Kidney tubule cell (primary cell): ENCODE results near the gene MAPK8IP1.
A peak's percentile ranks its signal among the peaks of the same experiment; 100 is the strongest.

Experiments used
- DNase-seq: peaks from one replicate; pipeline ENCODE4 v3.0.0-alpha.2; 2018; ENCODE audit warnings: low spot score

MAPK8IP1 gene

DNA sequence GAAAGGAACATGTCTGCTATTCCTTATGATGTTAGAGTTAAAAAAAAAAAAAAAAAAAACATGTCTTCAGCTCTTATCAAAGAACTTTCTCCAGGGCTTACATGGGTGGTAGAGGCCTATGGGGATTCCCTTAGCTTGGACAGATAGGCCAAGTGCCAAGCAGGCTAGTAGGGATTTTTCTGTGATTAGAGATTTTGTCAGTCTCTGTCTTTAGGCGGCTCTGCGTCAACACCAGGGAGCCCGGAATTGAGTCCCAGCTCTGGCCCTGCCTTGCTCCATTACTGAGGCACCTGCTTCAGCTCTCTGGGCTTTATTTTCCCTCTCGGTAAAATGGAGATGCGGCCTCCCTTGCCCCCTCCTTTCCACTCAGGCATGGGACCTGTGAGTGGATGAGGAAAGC is 25.1 kb upstream of the MAPK8IP1 start:
- no peak for DNase-seq

DNA sequence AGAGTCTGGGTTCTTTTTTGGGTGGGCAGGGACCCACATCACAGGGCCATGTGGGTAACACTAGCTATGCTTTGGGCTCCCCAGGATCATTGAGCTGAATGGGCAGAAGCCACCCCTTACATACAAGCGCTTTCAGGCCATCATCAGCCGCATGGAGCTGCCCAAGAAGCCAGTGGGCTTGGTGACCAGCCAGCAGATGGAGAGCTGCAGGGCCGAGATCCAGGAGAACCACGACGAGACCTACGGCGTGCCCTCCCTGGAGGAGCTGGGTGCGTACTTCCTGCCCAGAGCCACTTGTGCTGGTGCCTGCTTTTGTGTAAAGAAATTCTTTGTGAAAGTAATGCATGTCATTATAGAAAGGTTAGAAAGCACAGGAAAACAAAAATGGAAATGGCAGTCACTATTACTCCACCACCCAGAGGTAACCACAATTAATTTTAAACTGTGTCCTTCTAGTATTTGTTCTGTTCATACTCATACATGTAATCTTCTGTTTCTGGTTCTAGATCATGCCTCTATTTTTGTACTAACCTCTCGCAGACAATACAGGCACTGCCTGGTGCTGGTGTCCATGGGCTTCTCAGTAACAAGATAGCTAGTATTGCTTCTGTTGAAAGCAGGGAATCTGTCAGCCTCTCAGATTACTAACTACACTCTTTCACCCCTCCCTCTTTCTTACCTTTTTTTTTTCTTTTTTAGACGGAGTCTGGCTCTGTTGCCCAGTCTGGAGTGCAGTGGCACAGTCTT is 24.5 kb upstream of the MAPK8IP1 start:
- DNase-seq = no peak

DNA sequence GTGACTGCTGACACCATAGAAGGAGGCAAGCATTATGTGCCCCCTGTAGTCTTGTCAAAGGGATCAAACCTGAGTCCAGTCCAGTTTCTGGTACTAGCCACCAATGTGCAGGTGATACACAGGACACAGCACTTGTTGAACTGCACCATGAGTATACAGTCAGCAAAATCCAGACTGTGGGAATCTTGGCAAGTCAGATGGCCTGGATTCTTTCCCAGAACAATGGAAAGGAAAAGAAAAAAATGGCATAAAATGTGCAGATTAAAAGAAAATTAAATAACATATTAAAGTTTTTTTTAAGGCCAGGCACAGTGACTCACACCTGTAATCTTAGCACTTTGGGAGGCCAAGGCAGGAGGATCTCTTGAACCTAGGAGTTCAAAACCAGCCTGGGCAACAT is 21.4 kb upstream of the MAPK8IP1 start:
- DNase-seq = no peak

DNA sequence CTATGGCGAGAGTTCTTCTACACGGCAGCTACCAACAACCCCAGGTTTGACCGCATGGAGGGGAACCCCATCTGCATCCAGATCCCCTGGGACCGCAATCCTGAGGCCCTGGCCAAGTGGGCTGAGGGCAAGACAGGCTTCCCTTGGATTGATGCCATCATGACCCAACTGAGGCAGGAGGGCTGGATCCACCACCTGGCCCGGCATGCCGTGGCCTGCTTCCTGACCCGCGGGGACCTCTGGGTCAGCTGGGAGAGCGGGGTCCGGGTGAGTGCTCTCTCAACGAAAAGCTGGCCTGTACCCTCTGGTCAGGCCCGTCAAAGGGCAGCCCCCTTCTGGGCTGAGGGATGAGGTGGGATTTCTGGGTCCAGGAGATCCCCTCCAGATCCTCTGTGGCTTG is 15.9 kb upstream of the MAPK8IP1 start:
- DNase-seq = no peak

DNA sequence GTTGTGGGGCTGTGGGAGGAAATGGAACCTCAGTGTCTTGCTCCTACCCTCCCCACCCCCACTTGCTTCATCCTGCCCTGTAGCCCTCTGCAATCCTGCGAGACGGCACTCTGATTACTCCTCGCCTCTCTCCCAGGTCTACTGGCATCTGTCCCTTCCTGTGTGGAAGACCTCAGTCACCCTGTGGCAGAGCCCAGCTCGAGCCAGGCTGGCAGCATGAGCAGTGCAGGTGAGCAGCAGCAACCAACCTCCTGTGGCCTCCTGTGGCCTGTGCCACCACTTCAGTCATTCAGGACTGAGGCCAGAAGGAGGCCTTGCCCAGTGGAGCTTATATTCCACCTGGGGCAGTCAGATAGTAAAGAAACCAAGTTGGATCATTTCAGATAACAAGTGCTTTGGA is 14.7 kb upstream of the MAPK8IP1 start:
- DNase-seq = no peak

DNA sequence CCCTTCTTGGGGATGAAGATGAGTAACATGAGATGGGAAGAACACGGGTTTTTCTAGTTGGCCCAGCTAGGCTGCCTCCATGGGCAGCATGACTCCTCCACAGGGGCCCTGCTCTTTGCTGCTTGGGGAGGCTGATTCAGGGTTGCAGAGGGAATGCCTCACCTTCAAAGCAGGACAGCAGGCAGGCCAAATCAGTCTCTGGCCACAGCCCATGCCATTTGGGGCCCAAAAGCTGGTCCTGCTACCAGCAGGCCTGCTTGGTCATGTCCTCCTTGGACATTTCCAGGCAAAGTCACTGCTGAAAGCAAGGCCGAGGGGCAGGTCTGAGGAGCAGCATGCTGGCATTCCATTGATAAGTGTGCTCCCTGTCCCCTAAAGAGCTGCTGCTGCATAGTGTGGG is 13.8 kb upstream of the MAPK8IP1 start:
- no peak for DNase-seq

DNA sequence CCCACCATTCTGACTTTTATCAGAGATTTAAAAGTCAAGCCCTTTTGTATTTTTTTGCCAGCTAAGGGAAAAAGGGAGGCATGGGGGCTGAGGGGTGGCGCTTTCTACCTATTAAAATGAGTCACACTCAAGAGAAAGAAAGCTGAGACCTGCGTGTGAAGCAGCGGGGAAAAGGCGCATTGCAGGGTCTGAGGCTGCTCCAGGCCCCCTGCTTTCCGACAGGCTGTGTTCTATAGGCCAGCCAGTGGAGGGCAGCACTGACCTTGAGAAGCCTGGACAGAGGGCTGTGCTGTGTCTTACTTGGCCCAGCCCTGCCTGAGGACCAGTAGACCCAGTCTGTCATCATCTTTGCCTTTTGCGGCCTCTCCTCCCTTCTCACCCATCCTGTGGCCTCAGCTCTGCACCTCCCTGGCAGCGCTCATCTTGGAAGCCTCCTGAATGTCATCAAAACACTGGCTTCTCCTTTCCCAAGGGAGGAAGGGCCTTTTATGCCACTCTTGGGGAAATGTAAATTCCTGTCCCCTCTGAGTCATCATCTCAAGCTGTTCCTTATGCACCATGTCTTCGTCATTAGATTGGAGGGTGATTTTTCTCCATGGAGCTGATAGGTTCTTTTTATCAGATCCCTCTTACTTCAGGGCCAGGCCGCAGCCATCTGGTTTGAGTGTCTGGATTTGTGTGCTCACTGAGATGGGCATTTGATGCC is 12.6 kb upstream of the MAPK8IP1 start:
- DNase-seq = peak; percentile 58

DNA sequence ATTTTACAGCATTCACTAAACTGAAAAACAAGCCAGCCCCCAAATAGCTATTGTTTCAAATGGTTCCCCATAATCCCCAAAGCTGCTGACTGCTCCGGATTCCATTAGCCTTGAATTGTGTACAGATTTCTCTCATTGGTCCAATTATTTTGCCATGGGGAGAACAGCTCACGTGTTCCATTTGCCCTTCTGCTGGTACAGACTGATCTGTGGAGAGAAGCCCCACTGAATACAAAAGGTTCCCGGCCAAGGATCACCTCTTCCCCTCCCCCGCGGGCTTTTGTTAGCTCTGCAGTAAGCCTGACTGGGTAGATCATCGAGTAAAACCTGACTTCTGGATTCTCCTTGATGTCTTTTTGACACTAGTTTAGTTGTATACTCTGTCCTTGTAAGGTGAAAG is 9.1 kb upstream of the MAPK8IP1 start:
- no peak for DNase-seq

DNA sequence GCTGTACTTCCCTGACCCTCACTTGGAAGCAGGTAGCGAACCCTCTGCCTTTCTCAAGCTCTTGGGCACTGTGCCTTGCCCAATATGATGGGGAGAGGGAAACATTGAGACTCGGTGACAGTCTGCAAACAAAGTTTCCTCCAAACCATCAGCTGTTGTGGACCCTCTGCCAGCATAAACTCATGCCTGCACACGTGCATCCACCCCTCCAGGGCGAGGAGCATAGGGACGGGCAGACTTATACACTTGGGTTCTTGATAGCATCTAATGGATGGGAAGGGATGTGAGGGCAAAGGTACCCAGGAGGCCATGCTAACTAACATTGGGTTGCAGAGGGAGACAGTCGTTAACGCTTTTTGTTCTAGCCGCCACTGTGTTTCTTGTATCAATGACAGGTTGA is 8.2 kb upstream of the MAPK8IP1 start:
- DNase-seq = no peak

DNA sequence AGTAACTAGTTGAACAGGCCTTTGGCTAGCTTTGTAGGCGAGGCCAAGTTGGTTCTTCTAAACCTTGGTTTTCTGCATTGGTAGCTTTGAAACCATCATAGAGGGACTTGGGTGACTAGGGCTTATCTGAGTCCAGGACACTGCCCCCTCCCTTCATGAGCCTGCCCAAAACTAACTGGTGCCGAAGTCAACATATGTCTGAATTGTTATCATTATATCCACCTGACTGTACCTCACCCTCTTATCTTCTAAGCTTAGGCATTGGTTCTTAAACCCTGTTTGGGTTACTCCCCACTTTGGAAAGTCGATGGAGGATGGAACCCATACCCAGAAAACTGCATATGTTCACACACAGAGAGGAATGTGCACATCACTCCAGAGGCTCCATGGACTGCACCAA is 7.6 kb upstream of the MAPK8IP1 start:
- DNase-seq = no peak

DNA sequence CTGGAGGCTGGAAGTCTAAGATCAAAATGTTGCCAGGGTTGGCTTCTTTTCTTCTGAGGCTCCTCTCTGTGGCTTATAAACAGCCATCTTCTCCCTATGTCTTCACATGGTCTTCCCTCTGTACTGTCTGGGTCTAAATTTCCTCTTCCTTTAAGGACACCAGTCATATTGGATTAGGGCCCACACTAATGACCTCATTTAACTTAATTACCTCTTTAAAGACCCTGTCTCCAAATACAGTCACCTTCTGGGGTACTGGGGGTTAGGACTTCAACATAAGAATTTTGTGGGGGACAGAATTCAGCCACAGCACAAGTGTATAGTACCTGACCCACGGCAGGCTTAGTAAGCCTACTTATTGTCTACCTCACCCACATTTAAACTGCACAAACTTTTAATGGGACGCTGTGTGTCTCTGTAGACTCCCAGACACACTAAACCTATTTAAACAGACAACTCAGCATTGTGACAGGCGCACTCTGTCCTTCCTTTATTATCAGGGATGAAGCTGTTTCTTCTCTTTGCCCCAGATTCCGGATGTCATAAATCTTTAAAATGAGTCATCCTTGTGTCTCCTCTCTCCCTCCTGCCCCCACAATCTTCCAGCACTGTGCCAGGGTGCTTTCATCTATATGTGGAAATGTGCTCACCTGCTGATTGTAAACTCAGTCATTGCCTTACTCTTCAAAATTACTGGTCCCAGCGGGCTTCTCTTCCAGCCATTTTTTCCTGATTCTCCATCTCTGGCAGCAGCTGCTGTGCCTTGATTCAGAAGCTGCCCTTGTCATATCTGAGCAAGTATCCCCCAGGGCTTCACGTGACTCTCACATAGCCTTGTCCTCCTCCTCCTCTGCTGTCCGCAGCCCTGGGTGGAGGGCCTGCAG is 5.4 kb upstream of the MAPK8IP1 start:
- peak; percentile 42 for DNase-seq

DNA sequence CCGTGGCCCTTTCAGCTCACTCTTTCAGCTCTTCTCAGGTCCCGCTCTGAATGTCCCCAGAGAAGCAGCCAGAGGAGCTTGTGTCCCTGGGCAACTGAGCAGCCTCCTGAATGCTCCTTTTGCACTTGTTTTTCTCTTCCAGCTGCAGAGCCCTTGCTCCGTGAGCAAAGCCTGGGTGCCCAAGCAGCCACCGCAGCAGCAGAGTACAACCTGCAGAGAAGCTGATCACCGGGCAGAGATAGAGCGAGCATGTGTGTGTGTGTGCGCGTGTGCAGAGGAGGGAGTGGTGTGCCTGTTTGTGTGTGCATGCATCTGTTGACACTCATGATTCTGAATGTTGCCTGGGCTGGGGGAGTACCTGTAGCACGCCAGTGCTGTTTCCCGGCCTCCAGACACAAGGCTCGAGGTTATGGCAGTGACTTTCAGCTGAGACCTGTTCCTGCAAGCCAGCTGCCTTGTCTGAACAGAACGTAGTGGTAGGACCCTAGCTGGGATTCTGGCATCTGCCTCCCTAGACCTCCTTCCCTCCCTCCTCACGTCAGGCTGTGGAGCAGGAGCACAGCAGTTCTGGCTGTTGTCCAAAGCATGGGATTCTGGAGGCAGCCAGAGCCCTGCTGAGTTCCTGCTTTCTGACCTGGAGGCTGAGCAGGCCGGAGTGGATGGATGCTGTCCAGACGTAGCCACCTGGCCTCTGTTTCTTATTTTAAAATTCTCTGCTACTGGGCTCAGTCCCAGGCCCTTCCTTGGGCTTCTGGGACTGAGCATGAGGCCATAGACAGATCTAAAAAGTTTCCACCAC is 4.5 kb upstream of the MAPK8IP1 start:
- no peak for DNase-seq

DNA sequence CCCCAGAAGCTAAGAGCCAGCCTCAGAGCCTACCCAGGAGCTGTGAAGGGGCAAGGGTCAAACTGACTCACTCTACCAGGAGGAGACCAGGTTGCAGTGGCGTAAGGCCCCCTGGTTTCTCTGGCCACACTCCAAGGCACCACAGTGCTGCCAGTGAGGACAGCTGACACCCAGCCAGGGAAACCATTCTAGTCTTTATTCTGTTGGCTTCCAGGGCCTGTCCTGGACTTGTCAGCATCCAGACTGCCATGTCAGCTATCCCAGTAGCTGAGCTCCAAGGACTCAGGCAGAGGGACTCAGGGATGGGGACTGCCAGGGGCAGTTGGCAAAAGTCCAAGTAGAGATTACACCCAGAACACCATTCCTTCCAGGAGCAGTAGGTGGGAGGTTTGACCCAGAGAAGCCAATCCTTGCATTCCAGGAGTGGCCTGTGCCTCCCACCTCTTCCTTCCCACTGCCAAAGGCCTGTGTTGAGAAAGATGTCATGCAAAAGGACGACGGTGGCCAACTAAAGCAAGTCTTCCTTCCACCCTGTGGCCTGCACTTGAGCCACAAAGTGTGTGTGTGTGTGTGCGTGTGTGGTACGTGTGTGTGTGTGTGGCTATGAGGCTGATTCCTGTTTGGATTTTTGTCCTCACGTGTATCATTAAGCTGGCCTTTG is 3.6 kb upstream of the MAPK8IP1 start:
- peak; percentile 33 for DNase-seq

DNA sequence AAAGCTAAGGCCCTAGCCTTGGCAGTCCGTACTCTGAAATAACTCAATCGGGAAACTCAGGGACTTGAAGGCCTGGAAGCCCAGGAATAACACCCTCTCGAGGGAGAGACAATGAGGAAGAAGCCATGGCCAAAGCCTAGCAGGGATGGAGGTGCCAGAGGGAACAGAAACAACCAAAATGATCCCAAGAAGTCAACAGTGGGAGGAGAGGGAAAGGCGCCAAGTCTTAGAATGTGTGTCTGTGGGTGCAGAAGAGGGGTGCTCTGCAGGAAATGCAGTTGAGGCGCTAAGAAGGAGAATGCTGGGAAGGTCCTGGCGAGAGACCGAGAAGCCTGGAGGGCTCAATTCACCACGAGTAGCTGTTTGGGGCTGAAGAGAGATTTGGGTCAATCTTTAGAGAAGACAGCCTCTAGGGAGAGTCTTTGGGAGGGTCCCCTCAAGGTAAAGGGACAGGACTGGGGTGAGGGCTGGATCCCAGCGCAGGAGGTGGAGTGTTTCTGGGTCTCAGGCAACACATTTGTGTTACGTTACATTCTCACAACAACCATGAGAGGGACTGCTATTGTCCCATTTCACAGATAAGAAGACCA is 760 bp upstream of the MAPK8IP1 start:
- DNase-seq = no peak

DNA sequence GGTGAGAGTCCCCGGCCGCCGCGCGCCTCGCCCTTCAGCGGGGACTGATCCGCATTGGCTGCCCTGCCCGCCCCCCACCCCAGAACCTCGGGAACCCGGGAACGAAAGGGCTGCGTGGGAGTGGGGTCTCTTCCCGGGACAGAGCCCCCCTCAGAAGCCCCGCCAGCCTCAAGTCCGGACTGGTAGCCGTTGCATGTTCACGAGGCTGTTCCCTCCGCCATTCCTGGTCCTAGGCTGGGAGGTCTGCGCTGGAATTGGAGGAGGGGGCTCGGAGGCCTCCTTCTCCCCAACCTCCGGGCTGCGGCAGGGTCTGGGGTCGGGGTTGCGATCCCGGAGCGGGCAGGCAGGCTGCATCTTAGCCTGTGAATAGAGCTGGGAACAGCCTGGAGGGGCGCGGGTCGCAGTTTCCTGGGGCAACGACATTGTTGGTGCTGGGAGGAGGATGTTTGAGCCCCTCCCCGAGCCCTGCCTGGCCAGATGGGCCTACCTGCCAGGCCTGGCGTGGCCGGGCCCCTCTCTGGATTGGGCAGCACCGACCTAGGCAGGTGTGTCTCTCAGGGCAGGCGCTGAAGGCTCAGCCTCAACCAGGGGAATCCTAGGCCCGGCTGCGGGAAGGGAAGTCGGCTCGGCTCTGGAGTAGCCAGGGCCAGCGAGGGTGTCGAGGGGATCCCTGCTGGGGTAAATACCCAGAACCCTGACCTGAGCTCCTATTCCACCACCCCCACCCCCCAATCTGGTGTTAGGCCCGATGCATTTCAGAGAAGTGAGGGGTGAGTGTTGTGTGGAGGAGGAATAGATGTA is 670 bp downstream of the MAPK8IP1 start:
- no peak for DNase-seq

DNA sequence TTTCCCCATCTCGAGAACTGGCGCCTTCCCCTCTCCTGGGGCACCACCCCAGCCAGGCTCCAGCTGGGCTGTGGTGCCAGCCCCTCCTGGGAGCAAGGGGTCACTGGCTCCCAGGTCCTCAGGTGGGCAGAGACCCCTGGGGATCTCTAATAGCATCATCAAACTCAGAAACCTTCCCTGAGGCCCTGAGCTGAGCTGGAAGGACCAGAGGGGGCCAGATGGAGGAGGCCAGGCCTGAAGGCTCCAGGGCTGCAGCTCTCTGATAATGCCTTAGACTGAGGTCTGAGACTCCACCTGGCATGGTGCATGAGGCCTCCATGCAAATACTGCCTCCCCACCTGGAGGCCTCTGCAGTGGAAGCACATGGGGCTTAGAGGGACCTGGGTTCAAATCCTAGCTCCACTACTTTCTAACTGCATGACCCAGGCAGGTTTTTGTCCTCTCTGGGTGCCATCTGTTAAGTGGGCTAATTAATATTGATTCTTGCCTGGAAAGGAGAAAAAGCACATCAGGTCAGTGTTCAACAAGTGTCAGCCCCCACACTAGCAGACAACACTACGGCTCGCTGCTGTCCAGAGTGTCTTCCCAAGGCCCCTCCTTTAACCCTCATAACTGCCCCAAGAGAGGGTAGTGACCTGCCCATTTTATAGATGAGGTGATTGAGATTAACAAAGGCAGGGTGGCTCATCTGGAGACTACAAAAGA is 1.5 kb downstream of the MAPK8IP1 start:
- DNase-seq = no peak

DNA sequence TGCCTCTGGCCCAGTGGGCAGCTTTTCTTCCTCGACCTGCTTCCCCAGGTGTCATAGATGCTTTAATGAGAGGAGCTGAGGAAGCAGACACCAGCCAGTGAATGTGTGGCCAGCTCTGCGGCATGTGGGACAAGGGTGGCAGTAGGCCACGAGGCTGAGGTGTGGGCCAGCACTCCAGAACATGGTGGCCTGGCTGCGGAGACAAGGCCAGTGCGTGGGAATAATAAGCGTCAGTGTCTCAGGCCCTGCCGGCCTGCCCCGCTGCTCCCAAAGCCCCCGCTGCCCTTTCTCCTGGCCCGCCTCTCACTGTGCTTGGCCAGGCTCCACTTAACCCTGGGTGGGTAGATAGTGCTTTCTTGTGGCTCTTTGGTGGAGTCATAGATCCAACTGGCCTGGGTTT is 2.1 kb downstream of the MAPK8IP1 start:
- DNase-seq = no peak

DNA sequence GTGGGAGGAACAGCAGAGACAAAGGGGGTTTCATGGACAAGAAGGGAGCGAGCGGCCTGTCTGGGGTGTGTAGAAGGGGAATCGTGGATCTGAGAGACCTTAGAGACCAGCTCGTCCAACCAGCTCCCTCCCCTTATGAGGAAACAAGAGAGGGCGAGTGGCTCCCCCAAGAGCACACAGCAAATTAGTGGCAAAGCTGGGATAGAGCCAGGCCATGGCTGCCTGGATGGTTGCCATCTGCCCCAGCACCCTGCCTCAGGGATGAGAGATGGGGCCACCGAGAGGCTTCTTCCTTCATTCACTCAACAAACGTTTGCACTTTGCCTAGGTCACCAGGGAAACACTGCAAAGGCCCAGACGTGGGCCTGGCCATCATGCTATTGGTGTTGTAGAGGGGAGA is 4.1 kb downstream of the MAPK8IP1 start:
- no peak for DNase-seq

DNA sequence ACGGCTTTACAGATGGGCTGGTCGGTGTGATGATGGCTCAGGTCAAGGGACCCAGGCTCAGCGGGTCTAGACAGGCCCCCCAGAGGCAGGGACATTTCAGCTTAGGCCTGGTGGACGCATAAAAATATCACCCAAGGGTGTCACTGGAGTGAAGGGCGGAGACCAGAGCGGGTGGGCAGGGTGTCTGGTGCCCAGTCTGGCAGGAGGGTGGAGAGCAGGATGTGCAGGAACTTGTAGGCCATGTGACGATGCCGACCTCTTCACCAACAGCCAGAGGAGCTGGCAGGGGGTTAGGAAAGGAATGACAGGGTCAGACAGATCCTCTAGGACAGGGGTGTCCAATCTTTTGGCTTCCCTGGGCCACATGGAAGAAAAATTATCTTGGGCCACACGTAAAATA is 4.5 kb downstream of the MAPK8IP1 start:
- no peak for DNase-seq
